ENCODE results near the gene COPS8. TPM values are rescaled to one million over a fixed set of nuclear protein-coding genes. Genes with fewer than 3 reads are reported as not detected.

COPS8 gene
- total and polyA plus RNA-seq, 2 of the 4 experiments (the other 2 are of a cell fraction) = 47.0 to 64.9 TPM

- ATAC-seq (ENCODE audit: low read depth) (no peak), DNase-seq (no peak)
- dilution Hi-C loops (cut with HindIII; ENCODE audit: low sequenced_read_pairs, unreplicated experiment) = no loop called here
- Histone ChIP-seq H3K23ac (ENCODE audit: low read depth, low read length) (no peak overlapping the region), H3K36me3 (ENCODE audit: control insufficient read depth, insufficient read depth, low read length) (no peaks in the 10 kb centered on the region), H2BK120ac (ENCODE audit: low read depth, low read length) (no peak overlapping the region), H2AK9ac (replicated peaks; ENCODE audit: low read depth, low read length, poor library complexity) (no peak overlapping the region), H3K18ac (ENCODE audit: low read depth, low read length) (no peak overlapping the region), H3K14ac (replicated peaks; ENCODE audit: low read depth, low read length) (no peak overlapping the region), H3K4me2 (ENCODE audit: low read depth, low read length) (no peak overlapping the region), H2AFZ (replicated peaks; ENCODE audit: low read length, poor library complexity) (no peak overlapping the region), H3K4me3 (ENCODE audit: insufficient read depth, low read depth, low read length) (no peak overlapping the region), H2AK5ac (ENCODE audit: low read depth, low read length) (no peak overlapping the region), H3K56ac (ENCODE audit: extremely low read depth, insufficient read depth, low read length) (no peak overlapping the region), H2BK5ac (ENCODE audit: low read depth, low read length, poor library complexity, severe bottlenecking) (no peak overlapping the region), H4K5ac (ENCODE audit: low read depth, low read length) (no peak overlapping the region), H3K27ac (ENCODE audit: insufficient read depth, low read length) (no peak overlapping the region), H4K91ac (ENCODE audit: insufficient read depth, low read depth, low read length) (no peak overlapping the region), H4K8ac (ENCODE audit: low read depth in 2 of 2, low read length in 2 of 2) (no peak overlapping the region), H4K20me1 (ENCODE audit: insufficient read depth, low read length) (no peaks in the 10 kb centered on the region), H3K9ac (ENCODE audit: low read depth, low read length) (no peak overlapping the region), H2BK15ac (ENCODE audit: low read depth, low read length) (no peak overlapping the region), H3K9me1 (ENCODE audit: insufficient read depth, low read length) (no peaks in the 10 kb centered on the region), H3K79me1 (ENCODE audit: low read depth in 1 of 2, low read length in 2 of 2) (no peaks in the 10 kb centered on the region), H3K27me3 (ENCODE audit: control insufficient read depth, insufficient read depth, low read length) (peaks cover 9% of the 10 kb centered on the region; the same call in 1 of the 2 replicates), H3K4ac (ENCODE audit: low read depth, low read length) (no peak overlapping the region), H3K9me3 (ENCODE audit: control insufficient read depth, insufficient read depth, low read length) (peaks cover 2% of the 10 kb centered on the region; the same call in 1 of the 2 replicates), H2BK20ac (ENCODE audit: low read depth, low read length) (no peak overlapping the region), H3K4me1 (ENCODE audit: control insufficient read depth, insufficient read depth, low read length) (no peaks in the 10 kb centered on the region)
- CTCF ChIA-PET = interaction anchor here (0.7 kb wide), 1 partner anchor 494 kb away, joined by 3 read pairs; no protein-coding TSS in a partner anchor
- in situ Hi-C loops (cut with MboI; ENCODE audit: low sequenced_read_pairs) = loop anchor here (10.0 kb wide), 2 partner anchors 537 to 707 kb away; no protein-coding TSS in a partner anchor
- intact Hi-C loops (cut with micrococcal nuclease) = no loop called here
- POLR2A ChIA-PET (ENCODE audit: unreplicated experiment) = no interaction called here
- TF ChIP-seq MXI1 (IDR thresholded peaks at IDR 0.05; ENCODE audit: borderline replicate concordance, low read depth, low read length) (no peak), POLR2A (IDR thresholded peaks at IDR 0.05; ENCODE audit: low read depth, low read length) (no peak), CTCF (conservative IDR thresholded peaks at IDR 0.05; ENCODE audit: low read depth, low read length) (no peak), BHLHE40 (IDR thresholded peaks at IDR 0.05; ENCODE audit: low read depth, low read length) (no peak)
- BruUV-seq (replicated peaks) = no TSS peak
- 80% methylated on average over 1 of the region's 8 CpGs; no CpG with 5 or more reads in 1 of the 2 experiments for WGBS, 2 experiments (ENCODE audit: extremely low coverage in 2 of 2, insufficient read length in 1 of 2)
Measured at GRCh38 chr2:237051861-237052260, 33.8 kb upstream of the COPS8 start.
